IMR-90 (cell line): ENCODE data around the gene SRPRB. TPM values are rescaled to one million over a fixed set of nuclear protein-coding genes. Genes with fewer than 3 reads are reported as not detected.

Experiments used
- ATAC-seq: fragments of 200-7000 bp; cut with Tn5 transposase; 2 replicates; pipeline ENCODE4 v1.9.1; 2020; ENCODE audit warnings: low read depth, mild to moderate bottlenecking, moderate library complexity
- BruUV-seq: library from RNA; stranded (reverse); fragments of 400-500 nt; replicated peaks from 2 replicates; lab custom pipeline; 2021; lab: Mats Ljungman, UMichigan
- CTCF ChIA-PET: fragments of 300-600 bp; formaldehyde crosslinking; extraction: SDS; loops from one replicate; lab custom pipeline; 2021; ENCODE audit warnings: antibody characterized with exemption; lab: Yijun Ruan, JAX
- POLR2A ChIA-PET: fragments of 300-600 bp; sonication (Branson Sonifier 250); formaldehyde crosslinking; loops from one replicate; lab custom pipeline; 2022; ENCODE audit warnings: antibody characterized with exemption; ENCODE audit not compliant: unreplicated experiment; lab: Charles Lee
- DNase-seq: peaks from one replicate; pipeline ENCODE4 v3.0.0; 2013
- H2AFZ ChIP-seq: replicated peaks from 2 replicates; pipeline ENCODE3; 2013; ENCODE audit warnings: low read length, mild to moderate bottlenecking; ENCODE audit not compliant: poor library complexity
- H2AK5ac ChIP-seq: 2 replicates; pipeline ENCODE4 v1.6.1; 2013; ENCODE audit warnings: low read depth, low read length, inconsistent platforms
- H2AK9ac ChIP-seq: replicated peaks from 2 replicates; pipeline ENCODE3; 2013; ENCODE audit warnings: mild to moderate bottlenecking, low read depth, low read length, moderate library complexity; ENCODE audit not compliant: poor library complexity
- H2BK120ac ChIP-seq: 2 replicates; pipeline ENCODE4 v1.6.1; 2013; ENCODE audit warnings: low read depth, low read length, inconsistent platforms
- H2BK15ac ChIP-seq: 3 replicates; pipeline ENCODE4 v1.6.1; 2013; ENCODE audit warnings: low read depth, low read length, inconsistent platforms
- H2BK20ac ChIP-seq: 2 replicates; pipeline ENCODE4 v1.6.1; 2013; ENCODE audit warnings: low read depth, mild to moderate bottlenecking, inconsistent platforms, low read length, moderate library complexity
- H2BK5ac ChIP-seq: 2 replicates; pipeline ENCODE4 v1.6.1; 2013; ENCODE audit warnings: mild to moderate bottlenecking, low read depth, low read length, inconsistent platforms; ENCODE audit not compliant: poor library complexity, severe bottlenecking
- H3K14ac ChIP-seq: replicated peaks from 2 replicates; pipeline ENCODE4 v1.6.1; 2013; ENCODE audit warnings: low read depth, low read length, inconsistent platforms
- H3K18ac ChIP-seq: 2 replicates; pipeline ENCODE4 v1.6.1; 2013; ENCODE audit warnings: low read depth, low read length, control low read depth
- H3K23ac ChIP-seq: 2 replicates; pipeline ENCODE4 v1.6.1; 2013; ENCODE audit warnings: low read depth, low read length, inconsistent platforms
- H3K27ac ChIP-seq: 2 replicates; pipeline ENCODE4 v1.5.1; 2013; ENCODE audit warnings: mild to moderate bottlenecking, control low read depth, low read length; ENCODE audit not compliant: insufficient read depth
- H3K27me3 ChIP-seq: 2 replicates; pipeline ENCODE4 v1.6.1; 2013; ENCODE audit warnings: low read length; ENCODE audit not compliant: control insufficient read depth, insufficient read depth
- H3K36me3 ChIP-seq: 2 replicates; pipeline ENCODE4 v1.6.1; 2013; ENCODE audit warnings: low read length, mixed read lengths; ENCODE audit not compliant: control insufficient read depth, insufficient read depth
- H3K4ac ChIP-seq: 2 replicates; pipeline ENCODE4 v1.6.1; 2013; ENCODE audit warnings: low read depth, low read length, inconsistent platforms
- H3K4me1 ChIP-seq: 2 replicates; pipeline ENCODE4 v1.6.1; 2013; ENCODE audit warnings: low read length, mixed read lengths; ENCODE audit not compliant: control insufficient read depth, insufficient read depth
- H3K4me2 ChIP-seq: 2 replicates; pipeline ENCODE4 v1.6.1; 2013; ENCODE audit warnings: low read depth, mild to moderate bottlenecking, control low read depth, low read length, moderate library complexity
- H3K4me3 ChIP-seq: 2 replicates; pipeline ENCODE4 v1.5.1; 2013; ENCODE audit warnings: low read depth, mild to moderate bottlenecking, control low read depth, low read length, moderate library complexity; ENCODE audit not compliant: insufficient read depth
- H3K56ac ChIP-seq: 2 replicates; pipeline ENCODE4 v1.6.1; 2013; ENCODE audit warnings: low read length, inconsistent platforms; ENCODE audit not compliant: insufficient read depth; ENCODE audit errors: extremely low read depth
- H3K79me1 ChIP-seq, 2 experiments: 2 replicates each; pipeline ENCODE4 v1.6.1; 2013; ENCODE audit warnings: low read length in 2 of 2, inconsistent platforms in 1 of 2, low read depth in 1 of 2
- H3K9ac ChIP-seq: 2 replicates; pipeline ENCODE4 v1.6.1; 2013; ENCODE audit warnings: low read depth, low read length, control low read depth
- H3K9me1 ChIP-seq: 2 replicates; pipeline ENCODE4 v1.6.1; 2013; ENCODE audit warnings: low read length, inconsistent platforms; ENCODE audit not compliant: insufficient read depth
- H3K9me3 ChIP-seq: 2 replicates; pipeline ENCODE4 v1.6.1; 2013; ENCODE audit warnings: low read length; ENCODE audit not compliant: control insufficient read depth, insufficient read depth
- H4K20me1 ChIP-seq: 2 replicates; pipeline ENCODE4 v1.6.1; 2013; ENCODE audit warnings: low read length, inconsistent platforms; ENCODE audit not compliant: insufficient read depth
- H4K5ac ChIP-seq: 2 replicates; pipeline ENCODE4 v1.6.1; 2013; ENCODE audit warnings: mild to moderate bottlenecking, low read depth, low read length, control low read depth
- H4K8ac ChIP-seq, 2 experiments: 2 replicates each; pipeline ENCODE4 v1.6.1; 2013; ENCODE audit warnings: low read depth in 2 of 2, low read length in 2 of 2, control low read depth in 1 of 2, inconsistent platforms in 1 of 2
- H4K91ac ChIP-seq: 2 replicates; pipeline ENCODE4 v1.6.1; 2013; ENCODE audit warnings: low read depth, low read length, inconsistent platforms; ENCODE audit not compliant: insufficient read depth
- CEBPB ChIP-seq: IDR thresholded peaks from 2 replicates; pipeline ENCODE4 v1.6.1; 2012; ENCODE audit warnings: low read depth, low read length, improper control_type of control experiment
- CHD1 ChIP-seq: IDR thresholded peaks from 2 replicates; pipeline ENCODE4 v1.6.1; 2012; ENCODE audit warnings: low read depth, low read length, improper control_type of control experiment
- FOS ChIP-seq: fragments of 150-350 bp; IDR thresholded peaks from 2 replicates; pipeline ENCODE4 v1.6.1; 2016; ENCODE audit warnings: low read depth, low read length
- MAFK ChIP-seq: IDR thresholded peaks from 2 replicates; pipeline ENCODE4 v1.6.1; 2012; ENCODE audit warnings: low read depth, low read length, improper control_type of control experiment
- NFE2L2 ChIP-seq: fragments of 150-350 bp; IDR thresholded peaks from 2 replicates; pipeline ENCODE4 v1.6.1; 2016; ENCODE audit warnings: low read depth, mild to moderate bottlenecking, low read length
- POLR2A ChIP-seq: IDR thresholded peaks from 2 replicates; pipeline ENCODE4 v1.6.1; 2012; ENCODE audit warnings: mild to moderate bottlenecking, low read depth, low read length
- RCOR1 ChIP-seq: IDR thresholded peaks from 2 replicates; pipeline ENCODE4 v1.6.1; 2012; ENCODE audit warnings: mild to moderate bottlenecking, low read length, improper control_type of control experiment; ENCODE audit not compliant: insufficient replicate concordance
- SMC3 ChIP-seq: fragments of 150-350 bp; IDR thresholded peaks from 2 replicates; pipeline ENCODE4 v1.6.1; 2016; ENCODE audit warnings: low read depth, mild to moderate bottlenecking, antibody characterized with exemption, low read length, moderate library complexity
- WGBS, 2 experiments: methylation state at CpG; one replicate each; pipeline versions ENCODE4 v1.1.5 to v1.1.7; 2013; ENCODE audit warnings: missing lambda C conversion rate in 2 of 2; ENCODE audit not compliant: insufficient read length in 1 of 2; ENCODE audit errors: extremely low coverage in 2 of 2; 5-methylcytosine and 5-hydroxymethylcytosine counted together
- dilution Hi-C: fragments of 300-500 bp; cut with HindIII; formaldehyde crosslinking; loops from one replicate; pipeline ENCODE4 v1.14.3; 2018; ENCODE audit warnings: low sequenced_read_pairs; ENCODE audit not compliant: unreplicated experiment
- in situ Hi-C: fragments of 300-500 bp; cut with MboI; formaldehyde crosslinking; loops from 3 replicates; pipeline ENCODE4 v1.14.3; 2019; ENCODE audit warnings: low sequenced_read_pairs, inconsistent platforms, mixed read lengths
- intact Hi-C: fragments of 100-400 bp; cut with micrococcal nuclease; formaldehyde crosslinking; loops from 2 replicates; pipeline ENCODE4 v1.10.0; 2022
- polyA plus RNA-seq, 3 experiments: library from polyadenylated mRNA; depleted of rRNA; stranded (reverse); fragments of >200 nt; gene quantifications; 2 replicates each; pipeline ENCODE4 v1.2.3, GENCODE V29; 2012; ENCODE audit warnings: low replicate concordance in 1 of 3
- total RNA-seq: library from RNA; depleted of rRNA; stranded (reverse); fragments of >200 nt; gene quantifications from 2 replicates; pipeline ENCODE4 v1.2.3, GENCODE V29; 2012
- TF ChIP-seq, protein P1 (sequence below): conservative IDR thresholded peaks from 2 replicates; pipeline ENCODE4 v1.5.1; 2012; ENCODE audit warnings: mild to moderate bottlenecking, low read depth, low read length, improper control_type of control experiment
- TF ChIP-seq, protein P2 (sequence below): fragments of 150-350 bp; IDR thresholded peaks from 2 replicates; pipeline ENCODE4 v1.6.1; 2017; ENCODE audit warnings: mild to moderate bottlenecking, antibody characterized with exemption, low read length, low read depth

The SRPRB gene
- total and polyA plus RNA-seq, 2 of the 4 experiments (the other 2 are of a cell fraction) = 28.8 to 131 TPM

DNA sequence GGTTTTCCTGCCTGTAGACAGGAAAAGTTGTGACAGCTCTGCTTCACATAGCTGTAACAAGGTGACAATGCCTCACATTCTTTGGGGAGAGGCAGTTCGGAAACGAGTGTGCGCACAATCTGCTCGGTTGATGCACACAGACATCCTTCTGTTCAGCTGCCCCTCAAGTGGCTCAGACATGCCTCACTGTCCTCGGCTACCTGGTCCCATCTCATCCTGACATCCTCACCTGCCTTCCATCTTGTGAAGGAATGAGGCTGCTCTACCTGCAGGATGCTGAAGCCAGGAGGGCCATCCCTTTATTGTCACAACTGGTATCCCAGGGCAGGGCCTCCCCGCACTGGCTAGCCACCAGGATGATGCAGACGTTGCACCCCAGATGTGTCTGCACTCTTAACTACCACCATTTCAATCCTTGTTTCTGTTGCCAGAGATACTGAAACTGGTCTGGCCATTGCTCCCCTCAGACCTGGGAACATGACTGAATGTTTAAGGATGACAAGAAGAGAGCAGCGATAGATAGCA is 19.4 kb downstream of the SRPRB start:
- TF ChIP-seq, protein P1, sequence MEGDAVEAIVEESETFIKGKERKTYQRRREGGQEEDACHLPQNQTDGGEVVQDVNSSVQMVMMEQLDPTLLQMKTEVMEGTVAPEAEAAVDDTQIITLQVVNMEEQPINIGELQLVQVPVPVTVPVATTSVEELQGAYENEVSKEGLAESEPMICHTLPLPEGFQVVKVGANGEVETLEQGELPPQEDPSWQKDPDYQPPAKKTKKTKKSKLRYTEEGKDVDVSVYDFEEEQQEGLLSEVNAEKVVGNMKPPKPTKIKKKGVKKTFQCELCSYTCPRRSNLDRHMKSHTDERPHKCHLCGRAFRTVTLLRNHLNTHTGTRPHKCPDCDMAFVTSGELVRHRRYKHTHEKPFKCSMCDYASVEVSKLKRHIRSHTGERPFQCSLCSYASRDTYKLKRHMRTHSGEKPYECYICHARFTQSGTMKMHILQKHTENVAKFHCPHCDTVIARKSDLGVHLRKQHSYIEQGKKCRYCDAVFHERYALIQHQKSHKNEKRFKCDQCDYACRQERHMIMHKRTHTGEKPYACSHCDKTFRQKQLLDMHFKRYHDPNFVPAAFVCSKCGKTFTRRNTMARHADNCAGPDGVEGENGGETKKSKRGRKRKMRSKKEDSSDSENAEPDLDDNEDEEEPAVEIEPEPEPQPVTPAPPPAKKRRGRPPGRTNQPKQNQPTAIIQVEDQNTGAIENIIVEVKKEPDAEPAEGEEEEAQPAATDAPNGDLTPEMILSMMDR = no peak
- TF ChIP-seq, protein P2, sequence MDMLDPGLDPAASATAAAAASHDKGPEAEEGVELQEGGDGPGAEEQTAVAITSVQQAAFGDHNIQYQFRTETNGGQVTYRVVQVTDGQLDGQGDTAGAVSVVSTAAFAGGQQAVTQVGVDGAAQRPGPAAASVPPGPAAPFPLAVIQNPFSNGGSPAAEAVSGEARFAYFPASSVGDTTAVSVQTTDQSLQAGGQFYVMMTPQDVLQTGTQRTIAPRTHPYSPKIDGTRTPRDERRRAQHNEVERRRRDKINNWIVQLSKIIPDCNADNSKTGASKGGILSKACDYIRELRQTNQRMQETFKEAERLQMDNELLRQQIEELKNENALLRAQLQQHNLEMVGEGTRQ = no peak
- TF ChIP-seq MAFK = no peak
- no peak for TF ChIP-seq RCOR1
- TF ChIP-seq POLR2A = no peak
- no peak for TF ChIP-seq FOS
- no peak for TF ChIP-seq CHD1
- no peak for TF ChIP-seq SMC3
- no peak for TF ChIP-seq CEBPB
- no peak for TF ChIP-seq NFE2L2
- no peak overlapping the region for H3K4ac ChIP-seq
- no CpG with 5 or more reads among the region's 8 CpGs for WGBS, 2 experiments
- peaks cover 19% of the 10 kb centered on the region for H3K9me1 ChIP-seq
- no peak overlapping the region for H3K18ac ChIP-seq
- H3K9me3 ChIP-seq = no peaks in the 10 kb centered on the region
- no peak overlapping the region for H2AK9ac ChIP-seq
- intact Hi-C loops = loop anchor here (5.0 kb wide), 1 partner anchor 387 kb away; no protein-coding TSS in a partner anchor
- ChIA-PET POLR2A (no interaction called here), CTCF (no interaction called here)
- no TSS peak for BruUV-seq
- dilution Hi-C loops = no loop called here
- H3K56ac ChIP-seq = no peak overlapping the region
- H3K4me2 ChIP-seq = no peak overlapping the region
- H4K20me1 ChIP-seq = peaks cover 6% of the 10 kb centered on the region
- no peak overlapping the region for H3K23ac ChIP-seq
- DNase-seq = no peak
- H3K27me3 ChIP-seq = peaks cover 3% of the 10 kb centered on the region
- ATAC-seq = no peak
- H4K5ac ChIP-seq = no peak overlapping the region
- no peak overlapping the region for H4K91ac ChIP-seq
- no peak overlapping the region for H2BK5ac ChIP-seq
- H2AK5ac ChIP-seq = no peak overlapping the region
- no peaks in the 10 kb centered on the region for H3K4me1 ChIP-seq
- no peak overlapping the region for H3K27ac ChIP-seq
- no peak overlapping the region for H3K4me3 ChIP-seq
- in situ Hi-C loops = loop anchor here (10.0 to 25.0 kb wide), 3 partner anchors 363 to 662 kb away; partner anchors contain the start of genes ANAPC13 and CEP63
- no peak overlapping the region for H3K9ac ChIP-seq
- no peak overlapping the region for H2BK20ac ChIP-seq
- H2BK120ac ChIP-seq = no peak overlapping the region
- no peak overlapping the region for H2AFZ ChIP-seq
- no peak overlapping the region for H2BK15ac ChIP-seq
- H3K79me1 ChIP-seq = peaks cover 0 to 3% of the 10 kb centered on the region in 2 experiments; a peak in 3 of 4 replicates
- H4K8ac ChIP-seq = no peak overlapping the region
- H3K36me3 ChIP-seq = peaks cover 31% of the 10 kb centered on the region
- H3K14ac ChIP-seq = no peak overlapping the region
